Right ventricle myocardium superior (tissue), 1 donor: ENCODE results near the gene FAM117A. TPM values are rescaled to one million over a fixed set of nuclear protein-coding genes. Genes with fewer than 3 reads are reported as not detected.

Source experiments
- ATAC-seq: fragments of 200-7000 bp; cut with Tn5 transposase; one replicate; pipeline ENCODE4 v1.9.1; 2020; ENCODE audit warnings: mild to moderate bottlenecking; ENCODE audit not compliant: poor library complexity
- DNase-seq: peaks from one replicate; pipeline ENCODE4 v3.0.0-alpha.2; 2020
- intact Hi-C: fragments of 100-400 bp; cut with DNase I; formaldehyde crosslinking; loops from one replicate; pipeline ENCODE4 v1.11.2; 2022
- total RNA-seq: library from RNA; stranded (reverse); fragmentation: NEBNext Ultra II Directional; extraction: Animal tissue kit (Norgen Biotek cat#: 25700); gene quantifications from one replicate; pipeline ENCODE4 v1.2.1, GENCODE V29; 2021
- donor health status: DM: no; HTN: yes; CAD: no; lungs with severe emphysema.

Gene FAM117A
- total RNA-seq, 1 donor from 2014 or later, result 9.5 TPM

GRCh38 chr17:49670641-49671040 is 93.3 kb downstream of the FAM117A start:
- intact Hi-C loops, result loop anchor here (10.0 kb wide), 1 partner anchor 56 kb away; no protein-coding TSS in a partner anchor
- ATAC-seq (no peak), DNase-seq (no peak)

GRCh38 chr17:49670002-49670401 is 93.9 kb downstream of the FAM117A start:
- ATAC-seq, result no peak
- no peak for DNase-seq
- intact Hi-C loops, result loop anchor here (10.0 kb wide), 1 partner anchor 55 kb away; no protein-coding TSS in a partner anchor

DNA sequence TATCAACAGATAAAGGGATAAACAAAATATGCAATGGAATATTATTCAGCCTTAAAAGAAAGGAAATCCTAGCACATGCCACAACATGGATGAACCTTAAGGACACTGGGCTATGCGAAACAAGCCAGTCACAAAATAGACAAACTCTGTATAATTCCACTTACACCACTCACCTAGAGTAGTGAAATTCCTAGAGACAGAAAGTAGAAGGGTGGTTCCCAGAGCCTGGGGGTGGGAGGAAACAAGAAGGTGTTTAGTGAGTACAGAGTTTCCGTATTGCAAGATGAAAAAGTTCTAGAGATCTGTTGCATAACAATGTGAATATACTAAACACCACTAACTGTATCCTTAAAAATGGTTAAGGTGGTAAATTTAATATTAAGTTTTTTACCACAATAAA is 96.1 kb downstream of the FAM117A start:
- no peak for ATAC-seq
- intact Hi-C loops, result no loop called here
- DNase-seq, result no peak

- ATAC-seq (no peak), DNase-seq (no peak)
- intact Hi-C loops, result no loop called here
These were observed 99.2 kb downstream of the FAM117A start for GRCh38 chr17:49664706-49665211.

Other genes with a start within 250 kb of the FAM117A start
- 3.7 TPM for gene NXPH3, start 188.3 kb downstream of the FAM117A start, total RNA-seq
- gene SPOP, start 86.0 kb downstream of the FAM117A start, total RNA-seq, result 64.0 TPM
- gene SLC35B1, start 56.2 kb downstream of the FAM117A start, total RNA-seq, result 53.3 TPM
- gene KAT7, start 24.6 kb upstream of the FAM117A start, total RNA-seq, result 42.5 TPM
- not detected for gene TAC4, start 83.9 kb upstream of the FAM117A start, total RNA-seq
- gene DLX4, start 205.1 kb upstream of the FAM117A start, total RNA-seq, result not detected
- gene DLX3, start 231.1 kb upstream of the FAM117A start, total RNA-seq, result not detected